ENCODE data around the gene ZNF512. TPM values are rescaled to one million over a fixed set of nuclear protein-coding genes. Genes with fewer than 3 reads are reported as not detected.

ZNF512 gene
- total and polyA plus RNA-seq, 2 of the 13 experiments (the other 11 are each of a cell fraction or from before 2014, with no cell fraction given), result 29.8 to 31.0 TPM

DNA sequence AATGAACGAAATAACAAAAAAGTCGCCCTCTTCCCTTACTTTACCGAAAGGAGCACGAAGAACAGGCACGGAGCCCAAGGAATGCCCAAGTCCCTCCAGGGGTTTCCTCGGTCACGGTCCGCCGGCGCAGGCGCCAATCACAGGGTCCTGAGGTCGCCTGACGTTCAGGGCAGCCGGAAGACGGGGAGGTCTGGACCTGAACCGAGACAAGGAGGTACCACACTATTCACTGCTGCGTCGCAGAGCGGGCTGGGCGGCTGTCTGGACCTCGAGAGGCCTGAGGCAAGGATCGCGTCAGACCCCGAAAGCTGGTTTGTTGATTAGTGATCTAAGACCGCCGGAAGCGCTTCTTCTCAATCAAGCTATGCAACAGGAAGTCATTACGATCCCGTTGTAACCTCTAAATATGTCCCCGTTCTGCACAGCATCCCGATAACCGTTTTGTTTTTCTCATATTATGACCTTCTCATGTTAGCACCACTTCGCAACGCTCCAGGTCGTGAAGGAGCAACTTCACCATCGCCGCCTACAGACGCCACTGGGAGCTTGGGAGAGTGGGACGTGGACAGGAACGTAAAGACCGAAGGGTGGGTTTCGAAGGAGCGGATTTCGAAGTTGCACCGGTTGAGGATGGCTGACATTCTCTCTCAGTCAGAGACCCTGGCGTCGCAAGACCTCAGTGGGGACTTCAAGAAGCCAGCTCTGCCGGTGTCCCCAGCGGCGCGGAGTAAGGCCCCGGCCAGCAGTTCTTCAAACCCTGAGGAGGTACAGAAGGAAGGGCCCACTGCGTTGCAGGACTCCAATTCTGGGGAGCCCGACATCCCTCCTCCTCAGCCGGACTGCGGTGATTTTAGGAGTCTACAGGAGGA, 80.7 kb downstream of the ZNF512 start, which contains the start of the genes SLC4A1AP and SUPT7L (continued):
- TF ChIP-seq, protein P1, sequence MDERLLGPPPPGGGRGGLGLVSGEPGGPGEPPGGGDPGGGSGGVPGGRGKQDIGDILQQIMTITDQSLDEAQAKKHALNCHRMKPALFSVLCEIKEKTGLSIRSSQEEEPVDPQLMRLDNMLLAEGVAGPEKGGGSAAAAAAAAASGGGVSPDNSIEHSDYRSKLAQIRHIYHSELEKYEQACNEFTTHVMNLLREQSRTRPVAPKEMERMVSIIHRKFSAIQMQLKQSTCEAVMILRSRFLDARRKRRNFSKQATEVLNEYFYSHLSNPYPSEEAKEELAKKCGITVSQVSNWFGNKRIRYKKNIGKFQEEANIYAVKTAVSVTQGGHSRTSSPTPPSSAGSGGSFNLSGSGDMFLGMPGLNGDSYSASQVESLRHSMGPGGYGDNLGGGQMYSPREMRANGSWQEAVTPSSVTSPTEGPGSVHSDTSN (CRISPR knock-in tag; IDR thresholded peaks at IDR 0.05), result no peak
- TF ChIP-seq ZNF274 (CRISPR knock-in tag; IDR thresholded peaks at IDR 0.05) (peak; percentile 90), PCBP2 (optimal IDR thresholded peaks at IDR 0.05; ENCODE audit: low read depth, low read length, poor library complexity, severe bottlenecking) (peak; percentile 51), BHLHE40 (IDR thresholded peaks at IDR 0.05; ENCODE audit: low read length) (peak; percentile 49; the same call in 1 of the 2 replicates), FOXA3 (CRISPR knock-in tag; IDR thresholded peaks at IDR 0.05) (peak; percentile 36; the same call in 1 of the 2 replicates), REPIN1 (CRISPR knock-in tag; IDR thresholded peaks at IDR 0.05; ENCODE audit: borderline replicate concordance, low read depth) (peak; percentile 98), IKZF4 (CRISPR knock-in tag; IDR thresholded peaks at IDR 0.05; ENCODE audit: borderline replicate concordance, low read depth, not compliant biosample characterization) (peak; percentile 57), ZNF446 (CRISPR knock-in tag; IDR thresholded peaks at IDR 0.05) (peak; percentile 79), ZNF235 (CRISPR knock-in tag; IDR thresholded peaks at IDR 0.05; ENCODE audit: borderline replicate concordance) (no peak), SMARCC2 (IDR thresholded peaks at IDR 0.05) (no peak), KMT2A (CRISPR knock-in tag; IDR thresholded peaks at IDR 0.05) (peak; percentile 99), RORA (CRISPR knock-in tag; IDR thresholded peaks at IDR 0.05) (peak; percentile 69; the same call in 1 of the 2 replicates), SNAPC2 (CRISPR knock-in tag; IDR thresholded peaks at IDR 0.05) (peak; percentile 79; the same call in 1 of the 2 replicates), ZFP36L1 (CRISPR knock-in tag; IDR thresholded peaks at IDR 0.05) (peak; percentile 81; the same call in 1 of the 2 replicates), GTF2F1 (IDR thresholded peaks at IDR 0.05; ENCODE audit: low read length) (no peak), PITX1 (CRISPR knock-in tag; IDR thresholded peaks at IDR 0.05) (peak; percentile 93), ZNF781 (CRISPR knock-in tag; IDR thresholded peaks at IDR 0.05; ENCODE audit: borderline replicate concordance, not compliant biosample characterization) (peak; percentile 82)
- TF ChIP-seq, protein P2, sequence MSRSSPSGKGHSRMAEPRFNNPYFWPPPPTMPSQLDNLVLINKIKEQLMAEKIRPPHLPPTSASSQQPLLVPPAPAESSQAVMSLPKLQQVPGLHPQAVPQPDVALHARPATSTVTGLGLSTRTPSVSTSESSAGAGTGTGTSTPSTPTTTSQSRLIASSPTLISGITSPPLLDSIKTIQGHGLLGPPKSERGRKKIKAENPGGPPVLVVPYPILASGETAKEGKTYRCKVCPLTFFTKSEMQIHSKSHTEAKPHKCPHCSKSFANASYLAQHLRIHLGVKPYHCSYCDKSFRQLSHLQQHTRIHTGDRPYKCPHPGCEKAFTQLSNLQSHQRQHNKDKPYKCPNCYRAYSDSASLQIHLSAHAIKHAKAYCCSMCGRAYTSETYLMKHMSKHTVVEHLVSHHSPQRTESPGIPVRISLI (CRISPR knock-in tag; IDR thresholded peaks at IDR 0.05; ENCODE audit: borderline replicate concordance), result peak; percentile 59
- TF ChIP-seq, protein P3, sequence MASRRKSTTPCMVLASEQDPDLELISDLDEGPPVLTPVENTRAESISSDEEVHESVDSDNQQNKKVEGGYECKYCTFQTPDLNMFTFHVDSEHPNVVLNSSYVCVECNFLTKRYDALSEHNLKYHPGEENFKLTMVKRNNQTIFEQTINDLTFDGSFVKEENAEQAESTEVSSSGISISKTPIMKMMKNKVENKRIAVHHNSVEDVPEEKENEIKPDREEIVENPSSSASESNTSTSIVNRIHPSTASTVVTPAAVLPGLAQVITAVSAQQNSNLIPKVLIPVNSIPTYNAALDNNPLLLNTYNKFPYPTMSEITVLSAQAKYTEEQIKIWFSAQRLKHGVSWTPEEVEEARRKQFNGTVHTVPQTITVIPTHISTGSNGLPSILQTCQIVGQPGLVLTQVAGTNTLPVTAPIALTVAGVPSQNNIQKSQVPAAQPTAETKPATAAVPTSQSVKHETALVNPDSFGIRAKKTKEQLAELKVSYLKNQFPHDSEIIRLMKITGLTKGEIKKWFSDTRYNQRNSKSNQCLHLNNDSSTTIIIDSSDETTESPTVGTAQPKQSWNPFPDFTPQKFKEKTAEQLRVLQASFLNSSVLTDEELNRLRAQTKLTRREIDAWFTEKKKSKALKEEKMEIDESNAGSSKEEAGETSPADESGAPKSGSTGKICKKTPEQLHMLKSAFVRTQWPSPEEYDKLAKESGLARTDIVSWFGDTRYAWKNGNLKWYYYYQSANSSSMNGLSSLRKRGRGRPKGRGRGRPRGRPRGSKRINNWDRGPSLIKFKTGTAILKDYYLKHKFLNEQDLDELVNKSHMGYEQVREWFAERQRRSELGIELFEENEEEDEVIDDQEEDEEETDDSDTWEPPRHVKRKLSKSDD (CRISPR knock-in tag; IDR thresholded peaks at IDR 0.05; ENCODE audit: low read depth), result peak; percentile 68; the same call in 1 of the 2 replicates
- TF ChIP-seq, protein P4, sequence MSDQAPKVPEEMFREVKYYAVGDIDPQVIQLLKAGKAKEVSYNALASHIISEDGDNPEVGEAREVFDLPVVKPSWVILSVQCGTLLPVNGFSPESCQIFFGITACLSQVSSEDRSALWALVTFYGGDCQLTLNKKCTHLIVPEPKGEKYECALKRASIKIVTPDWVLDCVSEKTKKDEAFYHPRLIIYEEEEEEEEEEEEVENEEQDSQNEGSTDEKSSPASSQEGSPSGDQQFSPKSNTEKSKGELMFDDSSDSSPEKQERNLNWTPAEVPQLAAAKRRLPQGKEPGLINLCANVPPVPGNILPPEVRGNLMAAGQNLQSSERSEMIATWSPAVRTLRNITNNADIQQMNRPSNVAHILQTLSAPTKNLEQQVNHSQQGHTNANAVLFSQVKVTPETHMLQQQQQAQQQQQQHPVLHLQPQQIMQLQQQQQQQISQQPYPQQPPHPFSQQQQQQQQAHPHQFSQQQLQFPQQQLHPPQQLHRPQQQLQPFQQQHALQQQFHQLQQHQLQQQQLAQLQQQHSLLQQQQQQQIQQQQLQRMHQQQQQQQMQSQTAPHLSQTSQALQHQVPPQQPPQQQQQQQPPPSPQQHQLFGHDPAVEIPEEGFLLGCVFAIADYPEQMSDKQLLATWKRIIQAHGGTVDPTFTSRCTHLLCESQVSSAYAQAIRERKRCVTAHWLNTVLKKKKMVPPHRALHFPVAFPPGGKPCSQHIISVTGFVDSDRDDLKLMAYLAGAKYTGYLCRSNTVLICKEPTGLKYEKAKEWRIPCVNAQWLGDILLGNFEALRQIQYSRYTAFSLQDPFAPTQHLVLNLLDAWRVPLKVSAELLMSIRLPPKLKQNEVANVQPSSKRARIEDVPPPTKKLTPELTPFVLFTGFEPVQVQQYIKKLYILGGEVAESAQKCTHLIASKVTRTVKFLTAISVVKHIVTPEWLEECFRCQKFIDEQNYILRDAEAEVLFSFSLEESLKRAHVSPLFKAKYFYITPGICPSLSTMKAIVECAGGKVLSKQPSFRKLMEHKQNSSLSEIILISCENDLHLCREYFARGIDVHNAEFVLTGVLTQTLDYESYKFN (CRISPR knock-in tag; conservative IDR thresholded peaks at IDR 0.05), result peak; percentile 55
